NCI-H510A treated with DMSO at 0.1 percent for 48 hours (cell line): ENCODE results near the gene LAMB1.

Experiments used
- DNase-seq: peaks from one replicate; lab custom pipeline; 2025; lab: John Stamatoyannopoulos, UW

The LAMB1 gene

DNA sequence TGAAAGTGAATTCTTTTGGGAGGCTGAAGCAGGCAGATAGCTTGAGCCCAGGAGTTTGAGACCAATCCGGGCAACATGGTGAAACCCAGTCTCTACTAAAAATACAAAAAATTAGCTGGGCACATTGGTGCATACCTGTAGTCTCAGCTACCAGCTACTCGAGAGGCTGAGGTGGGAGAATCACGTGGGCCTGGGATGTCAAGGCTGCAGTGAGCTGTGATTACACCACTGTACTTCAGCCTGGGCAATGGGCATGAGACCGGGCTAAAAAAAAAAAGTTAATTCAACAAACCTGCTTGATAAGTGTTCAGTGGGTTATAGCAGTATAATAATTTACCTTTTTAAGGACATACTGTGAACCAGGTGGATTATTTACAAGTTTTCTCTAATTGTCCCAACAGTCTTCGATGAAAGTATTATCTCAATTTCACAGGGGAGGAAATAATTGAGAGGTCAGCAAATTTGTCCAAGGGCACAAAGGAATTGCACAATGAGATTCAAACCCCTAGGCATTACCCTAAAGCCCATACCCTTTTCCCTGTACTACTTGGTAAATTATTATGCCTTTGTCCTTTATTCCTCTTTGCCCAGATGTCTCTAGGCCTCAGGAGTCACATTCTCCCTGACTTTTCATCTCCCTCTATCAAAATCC, 125.1 kb downstream of the LAMB1 start:
- DNase-seq, result no peak

DNA sequence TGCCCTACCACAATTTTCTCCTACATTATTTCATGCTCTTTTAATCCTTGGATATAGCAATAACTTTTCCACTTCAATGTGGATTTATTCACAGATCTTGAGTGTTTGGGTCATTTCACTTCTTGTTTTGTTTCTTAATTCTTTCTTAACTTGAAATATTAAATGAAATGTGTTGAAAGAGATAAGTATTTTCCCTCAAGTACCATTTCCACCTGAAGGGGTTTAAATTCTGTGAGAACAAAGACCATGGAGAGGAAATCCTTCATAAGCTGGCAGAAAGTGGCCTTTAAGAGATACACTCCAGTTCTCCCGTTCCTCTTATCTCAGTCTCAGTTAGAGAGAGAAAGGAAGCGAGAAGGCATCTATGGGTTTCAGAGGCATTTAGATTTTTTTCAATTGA, 126.0 kb downstream of the LAMB1 start:
- no peak for DNase-seq

DNA sequence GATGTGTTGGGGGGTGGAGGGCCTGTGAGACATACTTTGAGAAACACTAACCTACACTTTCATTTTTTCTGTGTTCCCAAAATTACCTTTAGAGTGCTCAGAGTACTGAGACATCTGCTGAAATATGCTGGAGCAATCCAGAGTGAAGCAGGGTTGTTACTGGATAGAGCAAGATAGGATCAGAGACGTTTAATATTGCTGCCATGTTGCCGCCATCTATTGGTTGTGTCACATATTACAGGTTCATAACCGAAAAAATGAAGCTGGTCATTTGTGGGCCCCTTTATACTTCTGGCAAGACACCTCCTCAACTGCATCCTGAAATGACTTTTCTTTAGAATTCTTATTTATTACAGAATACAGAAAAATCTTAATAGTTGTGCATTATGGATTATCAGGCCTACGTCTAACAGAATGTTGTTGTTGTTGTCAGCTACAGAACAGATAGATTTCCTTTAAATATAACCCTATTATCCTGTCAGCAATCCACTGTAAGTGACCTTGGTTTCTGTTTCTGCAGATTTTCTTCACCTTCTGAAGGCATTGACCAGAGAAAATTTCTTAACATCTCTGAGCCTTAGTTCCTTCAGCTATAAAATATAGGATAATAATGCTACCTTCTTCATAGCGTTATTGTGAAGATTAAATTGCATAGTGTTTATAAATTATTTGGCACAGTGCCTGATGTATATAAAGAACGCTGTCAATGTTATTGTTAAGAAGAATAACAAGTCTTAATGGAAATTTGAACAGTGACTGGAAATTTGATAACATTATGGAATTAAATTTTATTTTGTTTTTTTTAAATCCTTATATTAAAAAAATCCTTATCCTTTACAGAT, 128.1 kb downstream of the LAMB1 start:
- peak; percentile 28 for DNase-seq

DNA sequence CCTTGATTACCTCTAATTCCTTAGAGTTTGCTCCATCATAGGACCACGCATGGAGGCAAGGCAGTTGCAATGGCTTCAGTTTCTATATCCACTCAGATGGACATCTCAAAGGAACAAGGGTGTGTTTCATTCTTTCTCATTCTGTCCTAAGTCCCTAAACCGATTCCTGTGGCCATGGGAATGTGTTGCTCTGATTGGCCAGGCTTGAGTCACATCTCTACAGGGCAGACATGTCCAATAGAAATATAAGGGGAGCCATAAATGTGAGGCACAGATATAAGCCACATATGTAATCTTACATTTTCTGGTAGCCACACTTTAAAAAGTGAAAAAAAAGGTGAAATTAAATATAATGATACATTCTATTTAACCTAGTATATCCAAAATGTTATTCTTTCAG, 128.8 kb downstream of the LAMB1 start:
- DNase-seq, result no peak
